ENCODE measurements around the gene MRNIP.

The MRNIP gene

GRCh38 chr5:179870952-179871351 lies 12.3 kb upstream of the MRNIP start:
- peaks cover 39% of the 10 kb centered on the region for H3K4me1 Mint-ChIP-seq
- no peak for DNase-seq
- no peak overlapping the region for H3K4me3 Mint-ChIP-seq
- peaks cover 18% of the 10 kb centered on the region for H3K36me3 Mint-ChIP-seq (ENCODE audit: low read depth)
- H3K9me3 Mint-ChIP-seq, result no peaks in the 10 kb centered on the region
- no peak for TF ChIP-seq CTCF (IDR thresholded peaks at IDR 0.05)
- H3K27me3 Mint-ChIP-seq (ENCODE audit: low read depth, poor library complexity), result peaks cover 6% of the 10 kb centered on the region
- H3K27ac Mint-ChIP-seq, result peak overlapping the region; percentile 95

DNA sequence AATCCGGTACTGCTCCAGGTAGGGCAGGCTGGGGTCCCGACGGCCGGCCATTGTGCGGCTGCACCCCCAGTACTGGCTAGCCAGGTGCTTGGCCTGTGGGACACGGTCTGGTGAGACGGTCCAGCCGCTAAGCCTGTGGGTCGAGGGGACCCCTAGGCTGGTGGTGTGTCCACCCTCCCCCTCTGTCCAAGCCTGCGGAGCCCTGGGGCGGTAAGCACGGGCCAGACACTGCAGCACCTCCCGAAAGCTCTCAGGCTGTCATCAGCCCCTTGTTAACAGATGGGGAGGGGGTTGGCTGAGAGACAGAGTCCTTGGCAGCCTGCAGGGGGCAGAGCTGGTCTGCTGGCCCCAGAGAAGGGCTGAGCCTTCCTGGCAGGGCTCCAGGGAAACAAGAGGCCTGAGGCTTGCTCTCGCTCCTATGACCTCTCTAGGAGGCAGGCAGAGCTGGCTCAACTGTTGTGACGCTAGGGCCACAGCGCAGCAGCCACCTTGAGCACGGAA lies 11.8 kb upstream of the MRNIP start:
- Mint-ChIP-seq H3K27ac (peak overlapping the region; percentile 95), H3K9me3 (no peaks in the 10 kb centered on the region), H3K4me3 (no peak overlapping the region), H3K27me3 (ENCODE audit: low read depth, poor library complexity) (peaks cover 6% of the 10 kb centered on the region), H3K4me1 (peaks cover 39% of the 10 kb centered on the region), H3K36me3 (ENCODE audit: low read depth) (peaks cover 18% of the 10 kb centered on the region)
- DNase-seq, result peak; percentile 53
- TF ChIP-seq CTCF (IDR thresholded peaks at IDR 0.05), result peak; percentile 46

- Mint-ChIP-seq H3K27me3 (ENCODE audit: low read depth, poor library complexity) (peaks cover 6% of the 10 kb centered on the region), H3K4me1 (peaks cover 39% of the 10 kb centered on the region), H3K4me3 (no peak overlapping the region), H3K27ac (peak overlapping the region; percentile 72), H3K36me3 (ENCODE audit: low read depth) (peaks cover 18% of the 10 kb centered on the region), H3K9me3 (no peaks in the 10 kb centered on the region)
- DNase-seq, result no peak
- no peak for TF ChIP-seq CTCF (IDR thresholded peaks at IDR 0.05)
These were observed 11.2 kb upstream of the MRNIP start for GRCh38 chr5:179869641-179870402.

DNA sequence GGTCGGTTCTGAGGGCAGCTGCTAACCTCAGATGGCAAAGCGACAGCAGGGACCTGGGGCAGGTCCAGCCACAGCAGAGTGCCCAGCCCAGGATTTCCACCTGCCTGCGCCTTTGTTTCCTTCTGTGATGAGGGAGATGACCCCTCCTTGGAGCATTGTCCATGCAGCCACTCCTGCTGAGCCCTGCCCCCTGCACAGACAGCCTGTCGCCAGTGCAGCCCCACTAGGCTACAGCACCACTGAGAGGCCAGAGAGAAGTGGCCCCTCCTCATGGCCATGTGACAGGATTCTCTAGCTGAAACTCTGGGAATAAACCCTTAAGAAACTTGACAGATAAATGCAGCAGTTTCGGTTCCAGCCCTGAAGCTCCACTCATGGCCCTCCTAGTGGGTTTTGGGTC lies 10.5 kb upstream of the MRNIP start:
- Mint-ChIP-seq H3K9me3 (no peaks in the 10 kb centered on the region), H3K36me3 (ENCODE audit: low read depth) (peaks cover 19% of the 10 kb centered on the region), H3K4me1 (peaks cover 39% of the 10 kb centered on the region), H3K4me3 (no peak overlapping the region), H3K27me3 (ENCODE audit: low read depth, poor library complexity) (peaks cover 6% of the 10 kb centered on the region), H3K27ac (peak overlapping the region; percentile 69)
- no peak for TF ChIP-seq CTCF (IDR thresholded peaks at IDR 0.05)
- no peak for DNase-seq

- no peak overlapping the region for H3K4me3 Mint-ChIP-seq
- H3K27me3 Mint-ChIP-seq (ENCODE audit: low read depth, poor library complexity), result peaks cover 6% of the 10 kb centered on the region
- H3K36me3 Mint-ChIP-seq (ENCODE audit: low read depth), result peaks cover 25% of the 10 kb centered on the region
- no peak for TF ChIP-seq CTCF (IDR thresholded peaks at IDR 0.05)
- DNase-seq, result no peak
- H3K4me1 Mint-ChIP-seq, result peaks cover 39% of the 10 kb centered on the region
- H3K27ac Mint-ChIP-seq, result peak overlapping the region; percentile 83
- no peaks in the 10 kb centered on the region for H3K9me3 Mint-ChIP-seq
These were observed 9.9 kb upstream of the MRNIP start for GRCh38 chr5:179868541-179868940.

DNA sequence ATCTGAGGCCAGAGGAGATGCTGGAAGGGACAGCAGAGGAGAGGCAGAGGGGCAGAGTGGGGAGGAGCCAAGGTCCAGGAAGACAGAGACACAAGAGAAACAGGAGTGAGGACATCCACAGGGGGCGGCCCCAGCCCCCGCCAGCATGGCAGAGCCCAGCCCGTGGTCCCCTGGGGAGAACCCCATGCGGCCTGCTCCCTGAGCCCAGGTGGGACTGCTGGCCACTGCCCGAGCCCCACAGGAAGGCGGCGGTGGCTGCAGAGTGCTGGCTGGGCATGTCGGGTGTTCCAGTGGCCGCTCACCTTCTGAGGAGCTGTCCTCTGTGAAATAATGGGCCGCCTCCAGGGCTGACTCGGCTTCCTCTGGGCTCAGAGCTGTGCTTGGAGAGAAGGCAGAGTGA lies 8.9 kb upstream of the MRNIP start:
- Mint-ChIP-seq H3K27ac (peak overlapping the region; percentile 92), H3K27me3 (ENCODE audit: low read depth, poor library complexity) (peaks cover 6% of the 10 kb centered on the region), H3K9me3 (no peaks in the 10 kb centered on the region), H3K36me3 (ENCODE audit: low read depth) (peaks cover 35% of the 10 kb centered on the region), H3K4me3 (no peak overlapping the region), H3K4me1 (peaks cover 39% of the 10 kb centered on the region)
- peak; percentile 18 for DNase-seq
- TF ChIP-seq CTCF (IDR thresholded peaks at IDR 0.05), result no peak
